ENCODE measurements around the gene STOML1. TPM values are rescaled to one million over a fixed set of nuclear protein-coding genes. Genes with fewer than 3 reads are reported as not detected.
"Not testable (repeated sequence)": the region's sequence is repeated elsewhere in the genome, so short reads cannot be mapped to it uniquely, and the experiment has no call there.

STOML1 gene
- total and polyA plus RNA-seq, 2 experiments from 2014 or later, result 27.2 to 27.8 TPM

DNA sequence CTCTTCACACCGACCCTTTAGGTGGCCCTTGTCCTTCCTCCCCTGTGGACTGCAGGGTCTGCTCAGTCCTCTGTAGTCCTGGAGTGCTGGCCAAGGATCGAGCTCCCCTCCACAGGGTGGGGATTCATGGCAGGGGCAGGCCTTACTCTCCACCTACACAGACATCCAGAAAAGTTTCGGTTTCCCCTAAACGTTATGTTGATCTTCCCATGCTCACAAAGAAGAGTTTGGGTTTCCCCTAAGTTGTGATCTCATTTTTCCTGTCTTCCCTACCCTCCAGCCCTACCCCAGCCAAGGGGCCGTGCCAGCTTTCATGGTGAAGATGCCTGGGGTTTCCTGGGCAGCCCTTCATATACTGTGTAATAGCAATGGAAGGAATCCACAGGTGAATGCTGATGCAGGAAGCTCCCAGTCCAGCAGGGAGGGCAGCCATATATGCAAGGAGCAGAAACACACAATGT is 10.3 kb downstream of the STOML1 start:
- H4K20me1 ChIP-seq (ENCODE audit: insufficient read depth), result no peaks in the 10 kb centered on the region
- H2AFZ ChIP-seq, result peak overlapping the region; percentile 82
- peak; percentile 61 for DNase-seq
- H3K27me3 ChIP-seq (replicated peaks; ENCODE audit: insufficient read depth), result no peaks in the 10 kb centered on the region
- H3K4me2 ChIP-seq (ENCODE audit: unreplicated experiment), result peak overlapping the region; percentile 69
- H3K79me2 ChIP-seq (ENCODE audit: insufficient read depth), result no peaks in the 10 kb centered on the region
- H3K4me1 ChIP-seq (ENCODE audit: insufficient read depth), result peaks cover 37% of the 10 kb centered on the region
- WGBS, 2 experiments (ENCODE audit: low coverage in 1 of 2, low lambda C conversion rate in 2 of 2, missing lambda C conversion rate in 2 of 2), result 3 to 9% methylated on average over 5 of the region's 5 CpGs
- in situ Hi-C loops (cut with MboI), result no loop called here
- H3K27ac ChIP-seq, result peak overlapping the region; percentile 92
- peak overlapping the region; percentile 74 for H3K9ac ChIP-seq
- peak overlapping the region; percentile 33; the same call in 1 of the 2 replicates for H3K4me3 ChIP-seq
- no peaks in the 10 kb centered on the region for H3K36me3 ChIP-seq (ENCODE audit: low read depth)
- H3K9me2 ChIP-seq (ENCODE audit: insufficient read depth), result no peaks in the 10 kb centered on the region
- peaks cover 12% of the 10 kb centered on the region for H3F3A ChIP-seq (ENCODE audit: insufficient read depth)
- H3K9me3 ChIP-seq (ENCODE audit: low read depth), result no peaks in the 10 kb centered on the region
- TF ChIP-seq EZH2 (IDR thresholded peaks at IDR 0.05; ENCODE audit: insufficient read depth, poor library complexity, severe bottlenecking) (no peak), EZH2phosphoT487 (IDR thresholded peaks at IDR 0.05; ENCODE audit: insufficient read depth, low read depth) (no peak)

GRCh38 chr15:73979636-73980035 is 12.5 kb downstream of the STOML1 start:
- no peaks in the 10 kb centered on the region for H3K36me3 ChIP-seq (ENCODE audit: low read depth)
- peaks cover 37% of the 10 kb centered on the region for H3K4me1 ChIP-seq (ENCODE audit: insufficient read depth)
- H2AFZ ChIP-seq, result no peak overlapping the region
- H3K27ac ChIP-seq, result no peak overlapping the region
- no peak overlapping the region for H3K9ac ChIP-seq
- TF ChIP-seq EZH2phosphoT487 (IDR thresholded peaks at IDR 0.05; ENCODE audit: insufficient read depth, low read depth) (no peak), EZH2 (IDR thresholded peaks at IDR 0.05; ENCODE audit: insufficient read depth, poor library complexity, severe bottlenecking) (no peak)
- no peaks in the 10 kb centered on the region for H3K27me3 ChIP-seq (replicated peaks; ENCODE audit: insufficient read depth)
- no peak for DNase-seq
- H3F3A ChIP-seq (ENCODE audit: insufficient read depth), result peaks cover 12% of the 10 kb centered on the region
- no peaks in the 10 kb centered on the region for H3K79me2 ChIP-seq (ENCODE audit: insufficient read depth)
- no peaks in the 10 kb centered on the region for H3K9me2 ChIP-seq (ENCODE audit: insufficient read depth)
- in situ Hi-C loops (cut with MboI), result loop anchor here (10.0 kb wide), 1 partner anchor 325 kb away; no protein-coding TSS in a partner anchor
- 81 to 87% methylated on average over 1 of the region's 1 CpG for WGBS, 2 experiments (ENCODE audit: low coverage in 1 of 2, low lambda C conversion rate in 2 of 2, missing lambda C conversion rate in 2 of 2)
- no peak overlapping the region for H3K4me2 ChIP-seq (ENCODE audit: unreplicated experiment)
- H3K9me3 ChIP-seq (ENCODE audit: low read depth), result no peaks in the 10 kb centered on the region
- H3K4me3 ChIP-seq, result no peak overlapping the region
- no peaks in the 10 kb centered on the region for H4K20me1 ChIP-seq (ENCODE audit: insufficient read depth)

GRCh38 chr15:73978896-73979295 is 13.2 kb downstream of the STOML1 start:
- no peak for DNase-seq
- WGBS, 2 experiments (ENCODE audit: low coverage in 1 of 2, low lambda C conversion rate in 2 of 2, missing lambda C conversion rate in 2 of 2), result 88% methylated on average over 3 of the region's 3 CpGs
- Histone ChIP-seq H3K79me2 (ENCODE audit: insufficient read depth) (no peaks in the 10 kb centered on the region), H3F3A (ENCODE audit: insufficient read depth) (peaks cover 12% of the 10 kb centered on the region), H3K36me3 (ENCODE audit: low read depth) (no peaks in the 10 kb centered on the region), H3K4me3 (no peak overlapping the region), H3K9me3 (ENCODE audit: low read depth) (no peaks in the 10 kb centered on the region), H4K20me1 (ENCODE audit: insufficient read depth) (no peaks in the 10 kb centered on the region), H3K9ac (no peak overlapping the region), H3K9me2 (ENCODE audit: insufficient read depth) (no peaks in the 10 kb centered on the region), H3K4me1 (ENCODE audit: insufficient read depth) (peaks cover 30% of the 10 kb centered on the region), H3K27ac (no peak overlapping the region), H3K27me3 (replicated peaks; ENCODE audit: insufficient read depth) (no peaks in the 10 kb centered on the region), H2AFZ (no peak overlapping the region), H3K4me2 (ENCODE audit: unreplicated experiment) (no peak overlapping the region)
- in situ Hi-C loops (cut with MboI), result loop anchor here (10.0 kb wide), 1 partner anchor 326 kb away; no protein-coding TSS in a partner anchor
- no peak for TF ChIP-seq EZH2phosphoT487 (IDR thresholded peaks at IDR 0.05; ENCODE audit: insufficient read depth, low read depth)
- TF ChIP-seq EZH2 (IDR thresholded peaks at IDR 0.05; ENCODE audit: insufficient read depth, poor library complexity, severe bottlenecking), result no peak

- not testable (repeated sequence) for H3K4me3 ChIP-seq; H3K9me3 ChIP-seq (ENCODE audit: low read depth); H3K36me3 ChIP-seq (ENCODE audit: low read depth); H3K4me1 ChIP-seq (ENCODE audit: insufficient read depth); H3F3A ChIP-seq (ENCODE audit: insufficient read depth); H3K27me3 ChIP-seq (replicated peaks; ENCODE audit: insufficient read depth); H3K4me2 ChIP-seq (ENCODE audit: unreplicated experiment); H3K9me2 ChIP-seq (ENCODE audit: insufficient read depth); H3K9ac ChIP-seq; H3K27ac ChIP-seq; H4K20me1 ChIP-seq (ENCODE audit: insufficient read depth); H3K79me2 ChIP-seq (ENCODE audit: insufficient read depth); H2AFZ ChIP-seq
- in situ Hi-C loops (cut with MboI), result loop anchor here (10.0 kb wide), 1 partner anchor 329 kb away; no protein-coding TSS in a partner anchor
- DNase-seq, result peak; percentile 34
- 52 to 57% methylated on average over 18 of the region's 18 CpGs for WGBS, 2 experiments (ENCODE audit: low coverage in 1 of 2, low lambda C conversion rate in 2 of 2, missing lambda C conversion rate in 2 of 2)
Observed at GRCh38 chr15:73975440-73976125, 16.5 kb downstream of the STOML1 start.

DNA sequence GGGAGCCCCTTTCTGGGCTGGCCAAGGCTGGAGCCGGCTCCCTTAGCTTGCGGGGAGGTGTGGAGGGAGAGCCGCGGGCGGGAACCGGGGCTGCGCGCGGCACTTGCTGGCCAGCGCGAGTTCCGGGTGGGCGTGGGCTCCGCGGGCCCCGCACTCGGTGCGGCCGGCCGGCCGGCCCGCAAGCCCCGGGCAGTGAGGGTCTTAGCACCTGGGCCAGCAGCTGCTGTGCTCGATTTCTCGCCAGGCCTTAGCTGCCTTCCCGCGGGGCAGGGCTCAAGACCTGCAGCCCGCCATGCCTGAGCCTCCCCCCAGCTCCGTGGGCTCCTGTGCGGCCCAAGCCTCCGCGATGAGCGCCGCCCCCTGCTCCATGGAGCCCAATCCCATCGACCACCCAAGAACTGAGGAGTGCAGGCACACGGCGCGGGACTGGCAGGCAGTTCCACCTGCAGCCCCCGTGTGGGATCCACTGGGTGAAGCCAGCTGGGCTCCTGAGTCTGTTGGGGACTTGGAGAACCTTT is 18.4 kb downstream of the STOML1 start:
- not testable (repeated sequence) for H3K27me3 ChIP-seq (replicated peaks; ENCODE audit: insufficient read depth); H4K20me1 ChIP-seq (ENCODE audit: insufficient read depth); H3K36me3 ChIP-seq (ENCODE audit: low read depth); H3K79me2 ChIP-seq (ENCODE audit: insufficient read depth); H2AFZ ChIP-seq; H3F3A ChIP-seq (ENCODE audit: insufficient read depth); H3K9ac ChIP-seq; DNase-seq; H3K4me3 ChIP-seq; H3K9me3 ChIP-seq (ENCODE audit: low read depth); H3K27ac ChIP-seq; H3K4me2 ChIP-seq (ENCODE audit: unreplicated experiment); H3K9me2 ChIP-seq (ENCODE audit: insufficient read depth)
- H3K4me1 ChIP-seq (ENCODE audit: insufficient read depth), result peaks cover 10% of the 10 kb centered on the region; the same call in 1 of the 2 replicates
- 92 to 94% methylated on average over 22 to 39 of the region's 39 CpGs for WGBS, 2 experiments (ENCODE audit: low coverage in 1 of 2, low lambda C conversion rate in 2 of 2, missing lambda C conversion rate in 2 of 2)
- in situ Hi-C loops (cut with MboI), result loop anchor here (10.0 kb wide), 1 partner anchor 331 kb away; no protein-coding TSS in a partner anchor

Data from GM23248 (cell line).